ENCODE data around the gene ADAD2. TPM values are rescaled to one million over a fixed set of nuclear protein-coding genes. Genes with fewer than 3 reads are reported as not detected.

The ADAD2 gene
- total RNA-seq (ENCODE audit: unreplicated experiment): not detected
- long read RNA-seq: 0 reads

GRCh38 chr16:84190731-84191388, at the start of gene ADAD2:
Gene ADAD2 (plus strand): TSS chr16:84191157. CDS start chr16:84191231, 74 bp downstream.
- H3K36me3 Mint-ChIP-seq (ENCODE audit: unreplicated experiment): no peaks in the 10 kb centered on the region
- peaks cover 10% of the 10 kb centered on the region for H3K9me3 Mint-ChIP-seq (ENCODE audit: unreplicated experiment)
- no peak for DNase-seq
- H3K4me1 Mint-ChIP-seq (ENCODE audit: low read depth, unreplicated experiment): peaks cover 17% of the 10 kb centered on the region
- TF ChIP-seq CTCF (IDR thresholded peaks at IDR 0.05; ENCODE audit: partially characterized antibody, unreplicated experiment): no peak
- H3K27me3 Mint-ChIP-seq (ENCODE audit: unreplicated experiment): peaks cover 10% of the 10 kb centered on the region
- no peak within 1 kb of the TSS for H3K27ac Mint-ChIP-seq (ENCODE audit: unreplicated experiment)
- no peak within 1 kb of the TSS for H3K4me3 Mint-ChIP-seq (ENCODE audit: unreplicated experiment)

- no peak overlapping the region for H3K27ac Mint-ChIP-seq (ENCODE audit: unreplicated experiment)
- peak overlapping the region; percentile 48 for H3K4me3 Mint-ChIP-seq (ENCODE audit: unreplicated experiment)
- H3K9me3 Mint-ChIP-seq (ENCODE audit: unreplicated experiment): peaks cover 4% of the 10 kb centered on the region
- no peak for TF ChIP-seq CTCF (IDR thresholded peaks at IDR 0.05; ENCODE audit: partially characterized antibody, unreplicated experiment)
- H3K36me3 Mint-ChIP-seq (ENCODE audit: unreplicated experiment): no peaks in the 10 kb centered on the region
- peaks cover 22% of the 10 kb centered on the region for H3K4me1 Mint-ChIP-seq (ENCODE audit: low read depth, unreplicated experiment)
- H3K27me3 Mint-ChIP-seq (ENCODE audit: unreplicated experiment): peaks cover 5% of the 10 kb centered on the region
- no peak for DNase-seq
Measured at GRCh38 chr16:84143081-84143480, 47.9 kb upstream of the ADAD2 start.

- H3K4me1 Mint-ChIP-seq (ENCODE audit: low read depth, unreplicated experiment): peaks cover 16% of the 10 kb centered on the region
- H3K36me3 Mint-ChIP-seq (ENCODE audit: unreplicated experiment): no peaks in the 10 kb centered on the region
- DNase-seq: peak; percentile 55
- peaks cover 4% of the 10 kb centered on the region for H3K9me3 Mint-ChIP-seq (ENCODE audit: unreplicated experiment)
- peak overlapping the region; percentile 96 for H3K4me3 Mint-ChIP-seq (ENCODE audit: unreplicated experiment)
- peaks cover 5% of the 10 kb centered on the region for H3K27me3 Mint-ChIP-seq (ENCODE audit: unreplicated experiment)
- no peak for TF ChIP-seq CTCF (IDR thresholded peaks at IDR 0.05; ENCODE audit: partially characterized antibody, unreplicated experiment)
- H3K27ac Mint-ChIP-seq (ENCODE audit: unreplicated experiment): peak overlapping the region; percentile 89
Measured at GRCh38 chr16:84143784-84144199, 47.2 kb upstream of the ADAD2 start.

GRCh38 chr16:84144209-84144858, 46.6 kb upstream of the ADAD2 start:
- H3K27ac Mint-ChIP-seq (ENCODE audit: unreplicated experiment): peak overlapping the region; percentile 89
- H3K4me1 Mint-ChIP-seq (ENCODE audit: low read depth, unreplicated experiment): peaks cover 11% of the 10 kb centered on the region
- no peak for TF ChIP-seq CTCF (IDR thresholded peaks at IDR 0.05; ENCODE audit: partially characterized antibody, unreplicated experiment)
- H3K36me3 Mint-ChIP-seq (ENCODE audit: unreplicated experiment): no peaks in the 10 kb centered on the region
- peak overlapping the region; percentile 96 for H3K4me3 Mint-ChIP-seq (ENCODE audit: unreplicated experiment)
- DNase-seq: peak; percentile 58
- peaks cover 4% of the 10 kb centered on the region for H3K9me3 Mint-ChIP-seq (ENCODE audit: unreplicated experiment)
- peaks cover 5% of the 10 kb centered on the region for H3K27me3 Mint-ChIP-seq (ENCODE audit: unreplicated experiment)

All from glutamatergic neuron (in vitro differentiated cells).